G401.6 (cell line): ENCODE measurements around the gene TEX53.

Experiments
- FAIRE-seq: peaks from 2 replicates; lab custom pipeline; 2012; peaks lifted over from hg19 to GRCh38; lab: Jason Lieb, UNC

Gene TEX53

GRCh38 chr9:114657705-114658104, at the start of gene TEX53:
Gene TEX53 (minus strand): TSS chr9:114657805. CDS start chr9:114657774, 31 bp downstream.
- FAIRE-seq, result no peak

DNA sequence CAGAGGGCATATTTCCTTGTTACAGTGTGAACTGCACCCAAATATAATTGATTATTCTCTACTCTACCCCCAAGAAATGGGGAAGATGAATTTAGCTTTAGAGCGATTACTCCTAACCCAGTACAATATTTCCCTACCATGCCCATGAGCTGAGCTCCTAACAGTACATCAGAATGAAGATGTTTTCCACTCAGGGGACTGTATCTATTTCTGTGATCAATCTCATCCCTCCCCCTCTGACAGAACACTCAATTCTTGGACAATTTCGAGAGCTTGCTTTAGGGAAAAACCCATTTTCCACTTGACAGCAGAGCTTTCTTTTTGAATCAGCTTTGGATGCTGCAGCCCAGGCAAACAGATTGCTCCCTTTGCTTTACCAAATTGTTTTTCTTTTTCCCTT, 49.1 kb upstream of the TEX53 start:
- FAIRE-seq, result no peak

DNA sequence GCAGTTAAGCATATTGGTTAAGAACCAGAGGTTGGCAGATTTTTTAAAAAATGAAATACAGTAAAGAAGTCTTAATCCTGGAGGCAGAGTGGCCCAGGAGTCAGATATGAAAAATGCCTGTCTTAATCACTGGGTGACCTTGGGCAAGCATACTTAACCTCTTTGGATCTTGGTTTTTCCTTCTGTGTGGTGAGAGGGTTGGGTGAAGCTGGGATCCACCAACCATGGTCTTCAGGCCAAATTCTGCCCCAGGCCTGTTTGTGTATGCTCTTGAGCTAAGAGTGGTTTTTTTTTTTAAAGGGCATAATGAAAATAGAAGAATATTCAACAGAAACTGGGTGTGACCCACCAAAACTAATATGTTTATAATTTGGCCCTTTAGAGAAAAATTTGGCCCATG, 44.4 kb upstream of the TEX53 start:
- FAIRE-seq, result no peak

DNA sequence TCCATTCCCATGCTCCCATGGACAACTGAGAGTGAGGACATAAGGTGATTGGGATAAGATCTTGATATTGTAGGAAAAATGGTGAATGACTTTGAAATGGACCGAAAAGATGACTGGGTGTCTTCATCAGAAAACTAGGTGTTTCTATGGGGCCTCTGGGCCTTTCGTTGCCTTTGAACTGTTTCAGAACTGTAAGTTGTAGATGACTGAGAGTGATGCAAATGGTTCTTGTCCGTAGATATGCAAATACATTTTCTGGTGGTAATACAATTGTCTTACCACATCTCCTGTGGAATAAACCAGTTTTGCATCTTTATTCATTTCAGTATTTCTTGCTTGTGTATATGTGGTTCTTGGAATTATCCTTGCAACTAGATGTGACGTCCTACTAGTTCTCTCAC, 40.3 kb upstream of the TEX53 start:
- no peak for FAIRE-seq

GRCh38 chr9:114696814-114697544, 39.4 kb upstream of the TEX53 start:
- no peak for FAIRE-seq

DNA sequence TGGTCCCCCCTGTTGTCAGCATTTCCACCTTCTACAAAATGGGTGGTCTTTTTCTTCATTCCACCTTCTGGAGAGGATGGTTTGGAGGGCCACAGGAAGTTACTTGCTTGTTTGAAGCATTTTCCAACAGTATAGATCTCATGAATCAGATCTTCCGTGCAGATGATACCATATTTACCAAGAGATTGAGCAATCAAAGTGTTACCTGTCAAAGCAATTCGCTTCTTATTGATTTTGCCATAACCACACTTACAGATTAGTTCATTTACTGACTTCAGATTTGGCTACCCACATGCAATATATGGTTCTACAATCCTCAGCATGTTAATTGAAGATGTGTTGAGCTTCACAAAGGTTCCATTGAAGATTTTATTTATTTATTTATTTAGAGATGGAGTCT, 38.3 kb upstream of the TEX53 start:
- no peak for FAIRE-seq

DNA sequence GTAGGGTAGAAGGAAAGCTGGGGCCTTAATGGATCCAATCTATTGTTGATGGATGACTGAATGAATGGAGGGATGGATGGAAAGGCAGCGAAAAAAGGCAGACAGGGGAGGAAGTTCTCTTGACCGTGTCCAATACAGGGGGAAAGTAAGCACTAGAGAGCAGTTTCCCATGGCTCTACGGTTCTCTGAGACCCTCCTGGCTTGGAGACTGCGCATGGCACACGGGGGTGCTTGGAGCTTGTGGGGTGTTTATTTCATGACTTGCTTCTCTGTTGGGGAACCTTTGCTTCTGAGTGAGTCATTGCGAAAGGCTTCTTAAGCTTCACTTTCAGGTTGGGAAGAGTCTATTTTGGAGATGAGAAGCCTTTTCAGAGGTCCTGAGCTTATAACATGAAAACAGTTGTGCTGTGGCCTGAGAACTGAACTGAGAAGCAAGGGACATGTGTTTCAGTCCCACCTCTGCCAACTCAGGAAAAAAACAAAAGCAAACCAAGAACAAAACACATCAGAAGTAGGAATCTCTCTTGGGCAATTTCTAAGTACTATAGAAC, 37.2 kb upstream of the TEX53 start:
- no peak for FAIRE-seq

DNA sequence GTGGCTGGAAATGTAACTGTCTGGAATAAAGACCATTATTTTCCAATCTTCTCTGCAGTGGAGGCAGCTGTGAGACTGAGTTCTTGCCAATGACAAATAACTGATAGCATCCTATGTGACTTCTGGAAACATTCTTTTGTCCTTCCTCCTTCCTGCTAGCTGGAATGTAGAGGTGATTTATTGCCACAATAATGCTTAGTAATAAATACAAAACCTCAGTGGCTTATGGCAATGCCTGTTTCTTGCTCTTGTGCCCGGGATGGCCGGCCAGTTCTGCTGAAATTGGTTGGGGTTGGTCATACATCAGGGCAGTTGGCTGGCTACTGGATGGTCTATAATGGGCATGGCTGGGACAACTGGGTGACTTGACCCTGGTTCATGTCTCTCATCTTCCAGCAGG, 36.5 kb upstream of the TEX53 start:
- no peak for FAIRE-seq

- no peak for FAIRE-seq
Measured at GRCh38 chr9:114693248-114693855, 35.7 kb upstream of the TEX53 start.

DNA sequence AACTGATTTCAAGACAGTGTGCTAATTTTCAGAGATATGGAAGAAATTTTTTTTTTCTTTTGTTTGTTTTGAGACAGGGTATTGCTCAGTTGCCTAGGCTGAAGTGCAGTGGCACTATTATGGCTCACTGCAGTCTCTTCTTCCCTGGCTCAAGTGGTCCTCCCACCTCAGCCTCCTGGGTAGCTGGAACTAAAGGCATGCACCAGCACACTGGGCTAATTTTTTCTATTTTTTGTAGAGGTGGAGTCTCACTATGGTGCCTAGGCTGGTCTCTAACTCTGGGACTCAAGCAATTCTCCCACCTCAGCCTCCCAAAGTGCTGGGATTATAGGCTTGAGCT, 34.3 kb upstream of the TEX53 start:
- FAIRE-seq, result no peak

- no peak for FAIRE-seq
Measured at GRCh38 chr9:114691046-114691955, 33.7 kb upstream of the TEX53 start.

DNA sequence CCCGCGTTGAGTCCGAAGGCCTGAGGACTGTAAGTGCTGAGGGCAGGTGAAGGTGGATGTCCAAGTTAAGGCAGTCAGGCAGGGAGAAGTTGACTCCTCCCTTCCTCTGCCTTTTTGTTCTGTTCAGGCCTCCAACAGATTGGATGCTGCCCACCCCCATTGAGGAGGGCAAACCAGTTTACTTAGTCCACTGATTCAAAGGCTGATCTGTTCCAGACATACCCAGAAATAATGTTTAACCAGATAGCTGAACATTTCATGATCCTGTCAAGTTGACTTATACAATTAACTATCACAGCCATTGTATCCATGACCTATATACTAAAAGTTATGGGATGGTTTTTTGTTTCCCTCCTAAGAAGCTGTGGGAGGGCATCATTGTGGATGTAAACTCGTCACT, 32.7 kb upstream of the TEX53 start:
- no peak for FAIRE-seq

GRCh38 chr9:114689813-114690212, 32.2 kb upstream of the TEX53 start:
- FAIRE-seq, result no peak

- FAIRE-seq, result no peak
Measured at GRCh38 chr9:114688909-114689610, 31.5 kb upstream of the TEX53 start.

GRCh38 chr9:114688379-114688778, 30.8 kb upstream of the TEX53 start:
- FAIRE-seq, result no peak

- FAIRE-seq, result no peak
Measured at GRCh38 chr9:114687034-114687433, 29.4 kb upstream of the TEX53 start.

DNA sequence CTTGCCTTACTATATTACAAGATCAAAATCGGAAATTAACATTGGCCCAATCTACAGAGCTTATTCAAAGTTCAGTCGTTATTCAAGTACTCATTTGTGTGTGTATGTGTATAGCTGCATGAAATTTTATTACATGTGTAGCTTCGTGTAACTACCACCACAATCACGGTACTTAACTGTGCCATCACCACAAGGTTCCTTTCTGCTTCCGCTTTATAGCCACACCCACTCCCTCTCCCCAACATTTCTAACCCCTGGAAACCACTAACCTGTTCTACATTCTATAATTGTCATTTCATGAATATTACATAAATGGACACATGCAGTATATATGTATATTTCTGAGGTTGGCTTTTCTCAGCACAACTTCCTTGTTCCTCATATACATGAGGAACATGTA, 28.3 kb upstream of the TEX53 start:
- FAIRE-seq, result no peak

GRCh38 chr9:114684036-114684435, 26.4 kb upstream of the TEX53 start:
- no peak for FAIRE-seq

GRCh38 chr9:114682846-114683245, 25.2 kb upstream of the TEX53 start:
- FAIRE-seq, result no peak

- FAIRE-seq, result no peak
Measured at GRCh38 chr9:114681594-114682332, 24.2 kb upstream of the TEX53 start, which contains the start of gene TEX48. Gene TEX48 (minus strand): TSS chr9:114682192. CDS start chr9:114671723, 10,469 bp downstream.

GRCh38 chr9:114680259-114681001, 22.8 kb upstream of the TEX53 start:
- no peak for FAIRE-seq
